H1 (cell line): ENCODE data around the gene SMTNL1. TPM values are rescaled to one million over a fixed set of nuclear protein-coding genes. Genes with fewer than 3 reads are reported as not detected.

Experiments used
- CTCF ChIA-PET: fragments of 300-600 bp; sonication (Branson Sonifier 250); formaldehyde crosslinking; loops from one replicate; lab custom pipeline; 2021; ENCODE audit not compliant: partially characterized antibody; lab: Charles Lee
- POLR2A ChIA-PET: fragments of 300-600 bp; sonication (Branson Sonifier 250); formaldehyde crosslinking; loops from one replicate; lab custom pipeline; 2021; ENCODE audit warnings: inconsistent platforms; ENCODE audit not compliant: partially characterized antibody; lab: Charles Lee
- DNase-seq, 2 experiments: peaks; one replicate each; pipeline versions ENCODE4 v3.0.0 to v3.0.0-alpha.2; 2010 to 2022; ENCODE audit warnings: low spot score in 2 of 2, low read depth in 1 of 2, mixed read lengths in 1 of 2
- FAIRE-seq: peaks from 2 replicates; lab custom pipeline; 2011; peaks lifted over from hg19 to GRCh38; lab: Jason Lieb, UNC
- H2AFZ ChIP-seq: 2 replicates; pipeline ENCODE4 v1.8.1; 2012; ENCODE audit warnings: low read length, inconsistent platforms
- H2AK5ac ChIP-seq: 2 replicates; pipeline ENCODE4 v1.6.1; 2013; ENCODE audit warnings: low read depth, low read length
- H2BK120ac ChIP-seq: replicated peaks from 2 replicates; pipeline ENCODE3; 2013; ENCODE audit warnings: low read depth, low read length, inconsistent platforms
- H2BK12ac ChIP-seq: 2 replicates; pipeline ENCODE4 v1.6.1; 2013; ENCODE audit warnings: low read depth, low read length
- H2BK15ac ChIP-seq: 2 replicates; pipeline ENCODE4 v1.6.1; 2013; ENCODE audit warnings: low read length
- H2BK20ac ChIP-seq: 2 replicates; pipeline ENCODE4 v1.6.1; 2013; ENCODE audit warnings: low read length
- H2BK5ac ChIP-seq: 2 replicates; pipeline ENCODE4 v1.6.1; 2013; ENCODE audit warnings: low read depth, low read length
- H3K14ac ChIP-seq: 2 replicates; pipeline ENCODE4 v1.6.1; 2013; ENCODE audit warnings: inconsistent platforms; ENCODE audit not compliant: insufficient read length
- H3K18ac ChIP-seq: 2 replicates; pipeline ENCODE4 v1.6.1; 2013; ENCODE audit warnings: low read length; ENCODE audit errors: extremely low read depth
- H3K23ac ChIP-seq: 2 replicates; pipeline ENCODE4 v1.6.1; 2013; ENCODE audit warnings: inconsistent platforms; ENCODE audit not compliant: insufficient read length
- H3K23me2 ChIP-seq: 2 replicates; pipeline ENCODE4 v1.6.1; 2013; ENCODE audit warnings: low read depth, low read length
- H3K27ac ChIP-seq: 2 replicates; pipeline ENCODE4 v1.6.1; 2011; ENCODE audit warnings: low read depth, low read length, inconsistent platforms
- H3K27me3 ChIP-seq, 4 experiments: replicated peaks in 1 of 4; 1 replicate in 1 of 4; 2 replicates in 3 of 4; pipeline versions ENCODE4 v1.6.1 to v1.8.1; 2011 to 2013; ENCODE audit warnings: low read length in 3 of 4, mild to moderate bottlenecking in 3 of 4, inconsistent platforms in 2 of 4, mixed read lengths in 2 of 4, moderate library complexity in 1 of 4; ENCODE audit not compliant: control insufficient read depth in 3 of 4, insufficient read depth in 3 of 4; ENCODE audit errors: extremely low read depth in 1 of 4
- H3K36me3 ChIP-seq, 4 experiments: 2 replicates each; pipeline versions ENCODE4 v1.6.1 to v1.8.1; 2011 to 2013; ENCODE audit warnings: mild to moderate bottlenecking in 4 of 4, low read length in 3 of 4, moderate library complexity in 2 of 4, control low read depth in 1 of 4, inconsistent platforms in 1 of 4; ENCODE audit not compliant: insufficient read depth in 4 of 4, control insufficient read depth in 2 of 4
- H3K4ac ChIP-seq: replicated peaks from 2 replicates; pipeline ENCODE3; 2013; ENCODE audit warnings: low read length, low read depth, mixed read lengths, inconsistent platforms; ENCODE audit not compliant: insufficient read length
- H3K4me1 ChIP-seq, 4 experiments: replicated peaks in 1 of 4; 1 replicate in 1 of 4; 2 replicates in 3 of 4; pipeline versions ENCODE4 v1.6.1 to v1.8.1; 2011 to 2013; ENCODE audit warnings: low read length in 3 of 4, inconsistent platforms in 2 of 4, mixed read lengths in 1 of 4; ENCODE audit not compliant: insufficient read depth in 4 of 4, control insufficient read depth in 3 of 4
- H3K4me2 ChIP-seq, 2 experiments: 2 replicates each; pipeline versions ENCODE4 v1.6.1 to v1.8.1; 2011 to 2013; ENCODE audit warnings: low read depth in 2 of 2, low read length in 2 of 2, control low read depth in 1 of 2, inconsistent platforms in 1 of 2, mild to moderate bottlenecking in 1 of 2; ENCODE audit not compliant: insufficient read depth in 1 of 2
- H3K4me3 ChIP-seq, 4 experiments: fragments of 200-600, 300-600 bp in 1 of 4; sonication (generic), shearing (Covaris generic), sonication (Bioruptor Twin) in 1 of 4; 2 replicates each; pipeline versions ENCODE4 v1.5.1 to v1.8.1; 2011 to 2016; ENCODE audit warnings: low read length in 4 of 4, low read depth in 3 of 4, control low read depth in 2 of 4, inconsistent platforms in 2 of 4, mild to moderate bottlenecking in 2 of 4, mixed read lengths in 1 of 4, moderate library complexity in 1 of 4; ENCODE audit not compliant: insufficient read depth in 2 of 4; ENCODE audit errors: extremely low read depth in 1 of 4
- H3K56ac ChIP-seq: replicated peaks from 2 replicates; pipeline ENCODE3; 2013; ENCODE audit warnings: low read depth, mild to moderate bottlenecking, mixed read lengths, low read length, inconsistent platforms; ENCODE audit not compliant: insufficient read length
- H3K79me1 ChIP-seq: 2 replicates; pipeline ENCODE4 v1.6.1; 2013; ENCODE audit warnings: low read depth, low read length, control low read depth
- H3K79me2 ChIP-seq, 2 experiments: 2 replicates each; pipeline versions ENCODE4 v1.6.1 to v1.8.1; 2012 to 2013; ENCODE audit warnings: low read length in 2 of 2, mild to moderate bottlenecking in 2 of 2, inconsistent platforms in 1 of 2; ENCODE audit not compliant: insufficient read depth in 2 of 2, control insufficient read depth in 1 of 2
- H3K9ac ChIP-seq, 4 experiments: replicated peaks in 1 of 4; 1 replicate in 1 of 4; 2 replicates in 3 of 4; pipeline versions ENCODE4 v1.6.1 to v1.8.1; 2011 to 2013; ENCODE audit warnings: low read depth in 3 of 4, low read length in 3 of 4, control low read depth in 2 of 4, mild to moderate bottlenecking in 2 of 4, moderate library complexity in 2 of 4, inconsistent platforms in 1 of 4; ENCODE audit errors: extremely low read depth in 1 of 4
- H3K9me3 ChIP-seq, 2 experiments: 2 replicates each; pipeline versions ENCODE4 v1.6.1 to v1.8.1; 2012 to 2013; ENCODE audit warnings: mild to moderate bottlenecking in 2 of 2, moderate library complexity in 2 of 2, control low read depth in 1 of 2, inconsistent platforms in 1 of 2, low read depth in 1 of 2, low read length in 1 of 2, mixed read lengths in 1 of 2; ENCODE audit not compliant: insufficient read depth in 2 of 2
- H4K20me1 ChIP-seq, 2 experiments: replicated peaks in 1 of 2; 2 replicates each; pipeline versions ENCODE3 to v1.8.1; 2011 to 2013; ENCODE audit warnings: inconsistent platforms in 2 of 2, low read length in 2 of 2, mild to moderate bottlenecking in 1 of 2; ENCODE audit not compliant: insufficient read depth in 2 of 2, control insufficient read depth in 1 of 2
- H4K5ac ChIP-seq: 2 replicates; pipeline ENCODE4 v1.6.1; 2013; ENCODE audit warnings: low read length, low read depth, mixed read lengths, inconsistent platforms; ENCODE audit not compliant: insufficient read length
- H4K8ac ChIP-seq: 2 replicates; pipeline ENCODE4 v1.8.0; 2013; ENCODE audit warnings: mild to moderate bottlenecking, moderate library complexity, low read length, inconsistent platforms; ENCODE audit not compliant: insufficient read depth; ENCODE audit errors: extremely low read depth
- H4K91ac ChIP-seq: replicated peaks from 2 replicates; pipeline ENCODE3; 2013; ENCODE audit warnings: low read length, mixed read lengths, inconsistent platforms; ENCODE audit not compliant: insufficient read length
- CHD1 ChIP-seq: IDR thresholded peaks from 2 replicates; pipeline ENCODE4 v1.6.1; 2012; ENCODE audit warnings: low read depth, low read length, improper control_type of control experiment
- CTCF ChIP-seq, 3 experiments: IDR thresholded peaks; 1 replicate in 2 of 3; 2 replicates in 1 of 3; pipeline versions ENCODE4 v1.5.1 to v1.6.1; 2011; ENCODE audit warnings: low read length in 3 of 3, mild to moderate bottlenecking in 3 of 3, inconsistent platforms in 2 of 3, low read depth in 1 of 3, moderate library complexity in 1 of 3; ENCODE audit not compliant: insufficient read depth in 1 of 3; ENCODE audit errors: control extremely low read depth in 1 of 3
- GTF2F1 ChIP-seq: IDR thresholded peaks from 2 replicates; pipeline ENCODE4 v1.6.1; 2012; ENCODE audit warnings: low read depth, low read length, improper control_type of control experiment, borderline replicate concordance
- KDM5A ChIP-seq: fragments of 200-600 bp; IDR thresholded peaks from 2 replicates; pipeline ENCODE4 v1.7.1; 2012; ENCODE audit warnings: mild to moderate bottlenecking, low read length, inconsistent platforms, mixed read lengths
- POLR2A ChIP-seq, 2 experiments: IDR thresholded peaks; 1 replicate in 1 of 2; 2 replicates in 1 of 2; pipeline ENCODE4 v1.6.1; 2011; ENCODE audit warnings: low read depth in 2 of 2, low read length in 2 of 2, mild to moderate bottlenecking in 2 of 2; ENCODE audit errors: control extremely low read depth in 1 of 2
- RAD21 ChIP-seq, 2 experiments: IDR thresholded peaks in 1 of 2; conservative IDR thresholded peaks in 1 of 2; 2 replicates each; pipeline ENCODE4 v1.6.1; 2011; ENCODE audit warnings: low read depth in 2 of 2, low read length in 2 of 2, improper control_type of control experiment in 1 of 2, inconsistent platforms in 1 of 2, mild to moderate bottlenecking in 1 of 2, moderate library complexity in 1 of 2
- WGBS, 2 experiments: shearing (Covaris generic) in 1 of 2; methylation state at CpG; one replicate each; pipeline versions ENCODE4 v1.1.6 to v1.1.7; 2013 to 2015; ENCODE audit warnings: low lambda C conversion rate in 2 of 2, mixed read lengths in 2 of 2, inconsistent platforms in 1 of 2, low coverage in 1 of 2, missing lambda C conversion rate in 1 of 2; ENCODE audit not compliant: insufficient replicate concordance in 2 of 2, insufficient coverage in 1 of 2, insufficient read length in 1 of 2; ENCODE audit errors: extremely low coverage in 1 of 2, missing lambda C conversion rate in 1 of 2; 5-methylcytosine and 5-hydroxymethylcytosine counted together
- polyA plus RNA-seq, 7 experiments: library from polyadenylated mRNA; depleted of rRNA in 3 of 7; stranded (reverse) in 5 of 7; unstranded in 2 of 7; fragments of >200 nt in 5 of 7; fragments of 200-250 nt in 2 of 7; gene quantifications; 1 replicate in 5 of 7; 2 replicates in 1 of 7; 4 replicates in 1 of 7; pipeline versions ENCODE4 v1.2.1 to v1.2.3, GENCODE V29; 2011 to 2013; ENCODE audit warnings: missing spikeins in 2 of 7, mixed read lengths in 2 of 7
- total RNA-seq: library from RNA; stranded (reverse); fragmentation: NEBNext Ultra II Directional; extraction: Animal tissue kit (Norgen Biotek cat#: 25700); gene quantifications from 2 replicates; pipeline ENCODE4 v1.2.1, GENCODE V29; 2021

The SMTNL1 gene
- total and polyA plus RNA-seq, 2 of the 8 experiments (the other 6 are each of a cell fraction or from before 2014, with no cell fraction given) = 0.18 TPM; not detected in 1

- DNase-seq = peak in 1 of 2 experiments; percentile 93
- peak; percentile 78 for FAIRE-seq
- TF ChIP-seq KDM5A (peak; percentile 57; the same call in 1 of the 2 replicates), POLR2A (IDR thresholded peaks at IDR 0.05; ENCODE audit: control extremely low read depth in 1 of 2, low read depth in 2 of 2, low read length in 2 of 2) (no peak), GTF2F1 (no peak), CHD1 (no peak), RAD21 (IDR thresholded peaks at IDR 0.05 in 1 of 2, conservative IDR thresholded peaks at IDR 0.05 in 1 of 2; ENCODE audit: low read depth in 2 of 2, low read length in 2 of 2) (peak; percentile 96 to 97), CTCF (IDR thresholded peaks at IDR 0.05; ENCODE audit: control extremely low read depth in 1 of 3, insufficient read depth in 1 of 3, low read depth in 1 of 3, low read length in 3 of 3) (peak; percentile 82 to 96 (median 94))
Measured at GRCh38 chr11:57527056-57527631, 10.3 kb upstream of the SMTNL1 start.

More at GRCh38 chr11:57527056-57527631, 10.3 kb upstream of the SMTNL1 start:
- Histone ChIP-seq H3K36me3 (peaks cover 2 to 11% (median 6%) of the 10 kb centered on the region in 4 experiments; a peak in 5 of 8 replicates), H3K4ac (no peak overlapping the region), H3K79me2 (peaks cover 0 to 21% of the 10 kb centered on the region in 2 experiments; a peak in 2 of 4 replicates), H2BK5ac (no peak overlapping the region), H4K5ac (no peak overlapping the region), H3K14ac (no peak overlapping the region), H3K27me3 (no peaks in the 10 kb centered on the region), H2BK20ac (no peak overlapping the region), H3K4me2 (no peak overlapping the region), H3K27ac (no peak overlapping the region), H3K18ac (no peak overlapping the region), H3K4me3 (no peak overlapping the region), H3K56ac (no peak overlapping the region), H3K9ac (no peak overlapping the region), H3K23ac (no peak overlapping the region), H2BK120ac (no peak overlapping the region), H3K79me1 (peaks cover 7% of the 10 kb centered on the region; the same call in 1 of the 2 replicates), H4K91ac (no peak overlapping the region), H4K8ac (no peak overlapping the region), H2AFZ (no peak overlapping the region), H2AK5ac (no peak overlapping the region), H4K20me1 (peaks cover 0 to 4% of the 10 kb centered on the region in 2 experiments), H2BK15ac (no peak overlapping the region), H2BK12ac (peak overlapping the region; percentile 50; the same call in 1 of the 2 replicates), H3K9me3 (no peaks in the 10 kb centered on the region), H3K23me2 (peaks cover 11% of the 10 kb centered on the region), H3K4me1 (peaks cover under 1 to 7% (median 5%) of the 10 kb centered on the region in 4 experiments; a peak in 5 of 7 replicates)
- WGBS, 2 experiments = 30% methylated on average over 7 of the region's 7 CpGs; no CpG with 5 or more reads in 1 of the 2 experiments
- CTCF ChIA-PET = interaction anchor here (0.6 to 25.4 kb wide), 58 partner anchors 9 to 265 kb away, joined by 3 to 1146 read pairs (median 4); partner anchors contain the start of genes BTBD18, RTN4RL2, SLC43A1 and SMTNL1
- POLR2A ChIA-PET = interaction anchor here (0.8 to 10.5 kb wide), 21 partner anchors 9 to 121 kb away, joined by 3 to 110 read pairs (median 5); partner anchors contain the start of genes RTN4RL2, SLC43A1, SMTNL1 and UBE2L6
